Adrenal gland (tissue), 5 donors: ENCODE measurements around the gene DEGS2.

Experiments used
- POLR2A ChIP-seq, 2 donors: fragments of 450-650 bp; IDR thresholded peaks; one replicate each; pipeline ENCODE4 v1.6.1; 2017; ENCODE audit warnings: antibody characterized with exemption in 2 of 2, mild to moderate bottlenecking in 2 of 2, moderate library complexity in 1 of 2
- TF ChIP-seq, protein P1 (sequence below), 6 experiments: fragments of 450-650 bp in 4 of 6; fragments of 200-600 bp in 2 of 6; sonication (generic) in 1 of 6; IDR thresholded peaks; 1 replicate in 5 of 6; 2 replicates in 1 of 6; pipeline versions ENCODE4 v1.5.1 to v1.8.0; 2016 to 2021; ENCODE audit warnings: antibody characterized with exemption in 6 of 6, mild to moderate bottlenecking in 2 of 6, moderate library complexity in 1 of 6
- donor health status: DM: no; HTN: no; CAD: no.

DNA sequence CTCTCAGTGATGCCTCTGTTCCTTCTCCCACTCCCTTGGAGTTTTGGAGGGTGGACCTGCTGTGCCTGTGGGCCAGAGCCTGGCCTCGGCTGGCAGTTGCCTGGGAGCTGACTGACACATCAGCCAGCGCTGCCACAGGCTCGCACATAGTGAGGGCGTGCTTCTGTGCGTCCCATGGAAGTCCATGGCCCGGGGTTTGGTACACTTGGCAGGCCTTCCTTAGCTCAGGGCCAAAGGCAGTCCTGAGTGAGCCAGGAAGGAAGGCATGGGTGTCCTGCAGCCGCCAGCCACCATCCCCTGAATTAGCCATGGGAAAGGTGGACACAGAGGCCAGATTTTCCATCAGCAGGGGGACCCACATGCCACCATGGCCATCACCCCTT lies 1.1 kb upstream of the DEGS2 start:
- TF ChIP-seq, protein P1, sequence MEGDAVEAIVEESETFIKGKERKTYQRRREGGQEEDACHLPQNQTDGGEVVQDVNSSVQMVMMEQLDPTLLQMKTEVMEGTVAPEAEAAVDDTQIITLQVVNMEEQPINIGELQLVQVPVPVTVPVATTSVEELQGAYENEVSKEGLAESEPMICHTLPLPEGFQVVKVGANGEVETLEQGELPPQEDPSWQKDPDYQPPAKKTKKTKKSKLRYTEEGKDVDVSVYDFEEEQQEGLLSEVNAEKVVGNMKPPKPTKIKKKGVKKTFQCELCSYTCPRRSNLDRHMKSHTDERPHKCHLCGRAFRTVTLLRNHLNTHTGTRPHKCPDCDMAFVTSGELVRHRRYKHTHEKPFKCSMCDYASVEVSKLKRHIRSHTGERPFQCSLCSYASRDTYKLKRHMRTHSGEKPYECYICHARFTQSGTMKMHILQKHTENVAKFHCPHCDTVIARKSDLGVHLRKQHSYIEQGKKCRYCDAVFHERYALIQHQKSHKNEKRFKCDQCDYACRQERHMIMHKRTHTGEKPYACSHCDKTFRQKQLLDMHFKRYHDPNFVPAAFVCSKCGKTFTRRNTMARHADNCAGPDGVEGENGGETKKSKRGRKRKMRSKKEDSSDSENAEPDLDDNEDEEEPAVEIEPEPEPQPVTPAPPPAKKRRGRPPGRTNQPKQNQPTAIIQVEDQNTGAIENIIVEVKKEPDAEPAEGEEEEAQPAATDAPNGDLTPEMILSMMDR (IDR thresholded peaks at IDR 0.05): no peak
- TF ChIP-seq POLR2A (IDR thresholded peaks at IDR 0.05): no peak
